Lower lobe of right lung (tissue), 2 donors: Measurements from ENCODE around the gene DLGAP1. TPM values are rescaled to one million over a fixed set of nuclear protein-coding genes. Genes with fewer than 3 reads are reported as not detected.

Experiments
- ATAC-seq, 2 donors: fragments of 200-7000 bp; cut with Tn5 transposase; one replicate each; pipeline ENCODE4 v1.9.1; 2020 to 2022; ENCODE audit warnings: mild to moderate bottlenecking in 2 of 2, moderate library complexity in 2 of 2
- DNase-seq: peaks from one replicate; pipeline ENCODE4 v3.0.0-alpha.2; 2020
- H3K27ac ChIP-seq: fragments of 200-600 bp; one replicate; pipeline ENCODE4 v1.8.0; 2022
- H3K27me3 ChIP-seq: fragments of 200-600 bp; one replicate; pipeline ENCODE4 v1.8.0; 2022; ENCODE audit warnings: low read depth
- H3K36me3 ChIP-seq: fragments of 200-600 bp; one replicate; pipeline ENCODE4 v1.8.0; 2022; ENCODE audit warnings: mild to moderate bottlenecking
- H3K4me1 ChIP-seq: fragments of 200-600 bp; one replicate; pipeline ENCODE4 v1.8.0; 2022
- H3K4me3 ChIP-seq: fragments of 200-600 bp; one replicate; pipeline ENCODE4 v1.8.0; 2022; ENCODE audit warnings: mild to moderate bottlenecking
- H3K9me3 ChIP-seq: fragments of 200-600 bp; one replicate; pipeline ENCODE4 v1.8.0; 2022
- intact Hi-C: fragments of 100-400 bp; cut with DNase I; formaldehyde crosslinking; loops from one replicate; pipeline ENCODE4 v1.11.0; 2022
- total RNA-seq: library from RNA; stranded (reverse); fragmentation: NEBNext Ultra II Directional; extraction: Animal tissue kit (Norgen Biotek cat#: 25700); gene quantifications from one replicate; pipeline ENCODE4 v1.2.1, GENCODE V29; 2021
- TF ChIP-seq, protein P1 (sequence below): fragments of 200-600 bp; IDR thresholded peaks from one replicate; pipeline ENCODE4 v1.8.0; 2022; ENCODE audit warnings: antibody characterized with exemption, mild to moderate bottlenecking
- donor health status: DM: no; HTN: yes; CAD: no; lungs with severe emphysema.

The DLGAP1 gene
- total RNA-seq, 1 donor from 2014 or later, result 3.8 TPM

DNA sequence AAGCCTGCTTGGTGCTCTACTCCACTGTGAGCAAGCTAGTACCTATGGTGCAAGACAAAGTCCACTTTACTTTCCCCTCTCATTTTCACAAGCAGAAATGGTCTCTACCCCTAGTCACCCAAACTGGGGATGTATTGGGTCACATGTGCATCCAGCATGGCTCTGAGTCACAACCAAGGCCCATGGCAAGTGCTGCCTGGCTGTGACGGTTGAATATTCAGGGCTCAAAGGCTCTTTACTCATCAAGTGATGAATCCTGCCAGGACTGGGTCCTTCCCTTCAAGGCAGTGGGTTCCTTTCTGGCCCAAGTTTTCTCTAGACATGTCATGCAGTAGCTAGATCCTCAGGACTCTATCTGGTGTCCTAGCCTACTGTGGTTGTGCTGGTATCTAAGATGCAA is 311.5 kb downstream of the DLGAP1 start:
- Histone ChIP-seq H3K36me3 (no peaks in the 10 kb centered on the region), H3K27ac (no peak overlapping the region), H3K27me3 (no peaks in the 10 kb centered on the region), H3K4me1 (no peaks in the 10 kb centered on the region), H3K9me3 (no peaks in the 10 kb centered on the region), H3K4me3 (no peak overlapping the region)
- DNase-seq (no peak), ATAC-seq (no peak)
- intact Hi-C loops, result no loop called here
- TF ChIP-seq, protein P1, sequence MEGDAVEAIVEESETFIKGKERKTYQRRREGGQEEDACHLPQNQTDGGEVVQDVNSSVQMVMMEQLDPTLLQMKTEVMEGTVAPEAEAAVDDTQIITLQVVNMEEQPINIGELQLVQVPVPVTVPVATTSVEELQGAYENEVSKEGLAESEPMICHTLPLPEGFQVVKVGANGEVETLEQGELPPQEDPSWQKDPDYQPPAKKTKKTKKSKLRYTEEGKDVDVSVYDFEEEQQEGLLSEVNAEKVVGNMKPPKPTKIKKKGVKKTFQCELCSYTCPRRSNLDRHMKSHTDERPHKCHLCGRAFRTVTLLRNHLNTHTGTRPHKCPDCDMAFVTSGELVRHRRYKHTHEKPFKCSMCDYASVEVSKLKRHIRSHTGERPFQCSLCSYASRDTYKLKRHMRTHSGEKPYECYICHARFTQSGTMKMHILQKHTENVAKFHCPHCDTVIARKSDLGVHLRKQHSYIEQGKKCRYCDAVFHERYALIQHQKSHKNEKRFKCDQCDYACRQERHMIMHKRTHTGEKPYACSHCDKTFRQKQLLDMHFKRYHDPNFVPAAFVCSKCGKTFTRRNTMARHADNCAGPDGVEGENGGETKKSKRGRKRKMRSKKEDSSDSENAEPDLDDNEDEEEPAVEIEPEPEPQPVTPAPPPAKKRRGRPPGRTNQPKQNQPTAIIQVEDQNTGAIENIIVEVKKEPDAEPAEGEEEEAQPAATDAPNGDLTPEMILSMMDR, result no peak

DNA sequence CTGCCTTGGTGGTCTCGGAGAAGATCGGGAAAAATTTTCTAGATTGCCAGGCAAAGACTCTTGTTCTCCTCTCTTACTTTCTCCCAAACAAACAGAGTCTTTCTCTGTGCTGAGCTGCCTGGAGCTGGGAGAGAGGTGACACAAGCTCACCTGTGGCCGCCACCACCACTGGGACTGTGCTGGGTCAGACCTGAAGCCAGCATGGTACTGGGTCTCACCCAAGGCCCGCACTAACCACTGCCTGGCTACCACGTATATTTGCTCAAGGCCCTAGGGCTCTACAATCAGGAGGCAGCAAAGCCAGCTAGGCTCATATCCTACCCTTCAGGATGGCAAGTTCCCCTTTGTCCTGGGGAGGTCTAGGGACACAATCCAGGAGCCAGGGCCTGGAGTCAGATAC is 312.2 kb downstream of the DLGAP1 start:
- Histone ChIP-seq H3K9me3 (no peaks in the 10 kb centered on the region), H3K4me3 (no peak overlapping the region), H3K4me1 (no peaks in the 10 kb centered on the region), H3K36me3 (no peaks in the 10 kb centered on the region), H3K27me3 (no peaks in the 10 kb centered on the region), H3K27ac (no peak overlapping the region)
- no peak for DNase-seq
- TF ChIP-seq, protein P1, result no peak
- intact Hi-C loops, result no loop called here
- no peak for ATAC-seq

DNA sequence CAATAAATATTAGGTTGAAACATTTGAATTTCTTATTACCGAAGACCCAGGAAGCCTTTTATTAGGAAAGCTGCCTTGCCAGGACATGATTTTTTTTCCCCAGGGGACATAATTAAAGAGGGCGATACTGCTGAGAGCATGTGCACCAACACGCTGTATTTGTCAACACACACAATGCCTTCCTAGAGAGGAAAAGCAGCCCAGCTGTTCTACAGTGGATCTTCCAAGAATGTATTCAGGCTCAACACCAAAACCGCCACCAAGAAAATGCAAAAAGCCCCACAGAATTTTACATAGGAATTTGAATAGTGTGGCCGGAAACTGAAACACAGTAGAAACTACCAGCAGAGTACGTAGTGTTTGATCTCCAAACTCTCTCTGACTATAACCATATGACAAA is 320.4 kb downstream of the DLGAP1 start:
- H3K9me3 ChIP-seq, result no peaks in the 10 kb centered on the region
- no peak for DNase-seq
- intact Hi-C loops, result no loop called here
- TF ChIP-seq, protein P1, result no peak
- H3K4me3 ChIP-seq, result no peak overlapping the region
- H3K27me3 ChIP-seq, result no peaks in the 10 kb centered on the region
- H3K4me1 ChIP-seq, result no peaks in the 10 kb centered on the region
- no peak for ATAC-seq
- no peaks in the 10 kb centered on the region for H3K36me3 ChIP-seq
- no peak overlapping the region for H3K27ac ChIP-seq

DNA sequence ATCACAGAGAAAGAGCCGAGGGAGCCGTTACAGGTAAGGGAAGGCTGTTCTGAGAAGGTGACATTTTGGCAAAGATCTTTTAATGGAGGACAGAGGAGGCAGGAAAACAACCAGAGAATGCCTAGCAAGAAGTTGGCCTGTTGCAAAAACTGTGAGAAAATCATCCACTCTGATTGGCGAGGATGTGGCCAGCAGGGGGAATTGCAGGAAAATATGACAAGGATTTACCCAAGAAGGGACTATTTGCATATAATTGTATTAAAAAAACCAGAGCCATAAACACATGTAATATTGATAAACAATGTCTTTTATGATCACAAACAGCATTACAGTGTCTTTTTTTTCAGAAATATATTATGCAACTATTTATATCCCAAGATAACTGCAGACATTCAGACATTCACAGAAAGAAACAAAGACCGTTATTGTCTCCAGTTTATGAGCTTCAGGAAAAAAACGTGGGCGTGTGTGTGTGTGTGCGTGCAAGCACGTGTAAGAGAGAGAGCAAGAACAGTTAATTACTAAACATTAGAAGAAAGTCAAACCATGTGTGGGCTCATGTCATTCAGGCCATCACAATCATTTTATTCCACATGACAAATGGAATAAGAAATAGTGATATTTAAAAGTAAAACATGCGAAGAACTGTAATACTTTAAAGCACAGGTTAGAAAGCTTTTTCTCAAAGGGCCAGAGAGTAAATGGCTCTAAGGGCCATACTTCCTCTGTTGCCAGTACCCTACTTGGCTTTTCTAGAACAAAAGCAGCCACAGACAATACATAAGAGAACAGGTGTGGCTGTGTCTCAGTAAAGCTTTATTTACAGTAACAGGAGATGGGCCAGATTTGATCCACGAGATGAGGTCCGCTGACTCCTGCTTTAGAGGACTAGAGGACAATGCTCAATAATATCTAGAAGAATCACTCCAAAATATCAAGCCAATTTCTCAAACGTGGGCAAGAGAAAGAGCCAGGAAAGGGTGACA is 324.1 kb downstream of the DLGAP1 start:
- no peaks in the 10 kb centered on the region for H3K9me3 ChIP-seq
- TF ChIP-seq, protein P1, result no peak
- H3K36me3 ChIP-seq, result no peaks in the 10 kb centered on the region
- no peak for ATAC-seq
- H3K4me1 ChIP-seq, result no peaks in the 10 kb centered on the region
- H3K27ac ChIP-seq, result no peak overlapping the region
- H3K4me3 ChIP-seq, result no peak overlapping the region
- intact Hi-C loops, result no loop called here
- H3K27me3 ChIP-seq, result no peaks in the 10 kb centered on the region
- no peak for DNase-seq

DNA sequence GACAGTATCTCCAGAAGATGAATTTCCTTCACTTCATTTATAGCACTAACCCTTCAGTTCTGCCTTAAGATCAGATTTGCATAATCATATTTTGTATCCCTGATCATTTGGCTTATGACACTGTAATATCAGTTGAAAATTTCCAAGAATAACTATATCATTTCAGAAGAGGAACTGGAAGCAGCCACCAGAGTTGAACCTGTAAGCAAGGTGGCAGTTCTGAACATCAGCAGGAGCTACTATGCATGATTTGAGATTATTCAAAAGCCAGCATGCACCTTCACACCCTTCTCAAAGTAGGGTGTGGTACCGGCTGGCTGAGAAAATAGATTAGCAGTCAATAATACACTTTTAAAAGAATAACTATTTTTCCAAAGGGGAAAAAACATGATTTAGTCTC is 328.2 kb downstream of the DLGAP1 start:
- no peaks in the 10 kb centered on the region for H3K36me3 ChIP-seq
- H3K4me3 ChIP-seq, result no peak overlapping the region
- TF ChIP-seq, protein P1, result no peak
- no peak for DNase-seq
- H3K9me3 ChIP-seq, result no peaks in the 10 kb centered on the region
- no peaks in the 10 kb centered on the region for H3K4me1 ChIP-seq
- H3K27me3 ChIP-seq, result no peaks in the 10 kb centered on the region
- ATAC-seq, result no peak
- no peak overlapping the region for H3K27ac ChIP-seq
- intact Hi-C loops, result no loop called here
